HTR-8/SVneo (cell line): ENCODE measurements around the gene RHPN2.
A peak's percentile ranks its signal among the peaks of the same experiment; 100 is the strongest.

Source experiments
- DNase-seq: peaks from one replicate; pipeline ENCODE4 v3.0.0; 2011; ENCODE audit warnings: low spot score, mixed read lengths; ENCODE audit not compliant: insufficient read length
- FAIRE-seq: peaks from 2 replicates; lab custom pipeline; 2011; peaks lifted over from hg19 to GRCh38; lab: Jason Lieb, UNC

RHPN2 gene

DNA sequence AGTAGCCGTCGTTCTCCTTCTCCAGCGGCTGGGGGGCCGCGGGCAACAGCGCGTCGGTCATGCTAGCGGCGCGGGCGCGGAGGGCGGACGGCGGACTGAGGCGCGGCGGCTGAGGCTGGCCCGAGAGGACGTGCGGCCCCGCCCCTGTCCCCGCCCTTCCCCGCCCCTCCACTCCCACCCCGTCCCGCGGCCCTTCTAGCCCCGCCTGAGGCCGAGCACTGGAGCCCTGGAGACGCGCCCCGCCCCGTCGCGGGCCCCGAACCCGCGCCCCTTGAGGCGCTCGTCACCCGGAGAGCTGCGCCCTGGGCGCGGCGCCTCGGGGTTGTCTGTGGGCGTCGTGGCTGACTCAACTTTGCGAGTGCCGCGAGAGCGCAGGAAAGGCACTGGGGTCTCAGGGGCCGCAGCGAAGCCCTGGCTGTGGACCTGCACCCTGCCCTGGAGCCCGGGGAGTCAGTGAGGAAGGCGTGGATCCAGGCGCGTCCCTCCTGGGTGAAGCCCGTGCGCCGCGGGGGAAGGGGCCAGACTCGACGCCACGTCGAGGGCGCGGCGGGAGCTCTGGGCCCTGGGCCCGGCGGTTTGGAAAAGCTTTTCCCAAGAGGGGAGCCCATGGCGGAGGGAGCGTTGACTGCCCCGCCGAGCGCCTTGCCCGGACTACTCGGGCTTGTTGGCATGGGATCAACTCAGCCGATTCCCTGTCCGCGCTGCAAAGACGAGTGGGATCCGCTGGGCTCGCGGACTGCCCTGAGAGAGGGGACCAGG, at the start of gene RHPN2:
TSS of gene RHPN2 (minus strand) at position 97 of the 759 bp plus-strand sequence. CDS start at position 61, 36 bp downstream.
- DNase-seq (peak; percentile 88), FAIRE-seq (peak; percentile 63)

DNA sequence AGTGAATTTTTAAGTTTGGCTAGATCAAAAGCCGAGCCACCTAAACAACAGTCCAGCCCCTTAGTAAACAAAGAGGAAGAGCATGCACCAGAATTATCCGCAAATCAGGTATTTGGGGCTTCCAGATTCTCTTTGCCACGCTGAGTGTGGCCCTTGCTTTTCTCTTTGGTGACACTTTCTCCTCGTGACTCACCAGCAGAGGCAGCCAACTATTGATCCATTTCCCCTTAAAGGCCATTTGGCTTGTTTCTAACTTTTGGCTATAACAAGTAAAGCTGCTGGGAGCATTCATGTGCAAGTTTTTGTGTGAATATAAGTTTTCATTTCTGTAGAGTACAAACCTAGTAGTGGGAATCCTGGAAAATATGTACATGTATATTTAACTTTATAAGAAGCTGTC, 49.6 kb upstream of the RHPN2 start:
- FAIRE-seq: no peak
- no peak for DNase-seq

- no peak for DNase-seq
- no peak for FAIRE-seq
Observed at GRCh38 chr19:33111587-33111986, 46.9 kb upstream of the RHPN2 start.

DNA sequence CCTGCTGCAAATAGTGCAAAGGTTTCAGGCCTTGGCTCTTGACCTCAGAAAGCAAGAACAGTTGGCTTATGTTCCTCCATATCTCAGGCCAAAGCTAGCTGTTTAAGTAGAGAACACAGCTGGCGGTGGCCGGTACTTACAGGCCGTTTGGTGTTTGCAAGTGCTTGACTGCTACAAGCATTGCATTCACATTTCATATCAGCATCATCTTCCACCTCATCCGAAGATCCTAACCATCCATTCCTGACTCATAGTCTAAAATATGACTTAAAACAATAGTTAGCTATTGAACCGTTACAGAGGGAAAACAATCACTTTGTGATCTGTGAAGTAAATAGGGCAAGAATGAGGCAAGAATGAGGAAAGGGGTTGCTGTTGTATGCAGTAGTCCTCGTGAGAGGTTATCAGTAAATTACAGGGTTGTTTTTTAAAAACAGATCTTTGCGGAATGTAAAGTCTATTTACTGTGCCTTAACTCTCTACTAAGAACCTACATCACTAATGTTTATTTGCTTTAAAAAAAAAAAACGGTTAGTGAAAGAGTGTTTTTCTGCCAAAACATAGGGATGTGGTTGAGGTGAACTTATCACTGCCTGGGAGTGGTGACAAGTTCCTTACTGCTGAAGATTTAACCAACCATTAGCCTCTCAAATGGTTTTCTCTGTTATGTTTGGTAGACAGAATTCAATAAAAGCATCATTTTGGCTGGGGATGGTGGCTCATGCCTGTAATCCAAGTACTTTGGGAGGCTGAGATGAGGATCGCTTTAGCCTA, 45.6 kb upstream of the RHPN2 start:
- DNase-seq (no peak), FAIRE-seq (peak; percentile 85)

GRCh38 chr19:33108161-33108560, 43.5 kb upstream of the RHPN2 start:
- FAIRE-seq (no peak), DNase-seq (no peak)

GRCh38 chr19:33102893-33103292, 38.2 kb upstream of the RHPN2 start:
- FAIRE-seq (no peak), DNase-seq (no peak)

DNA sequence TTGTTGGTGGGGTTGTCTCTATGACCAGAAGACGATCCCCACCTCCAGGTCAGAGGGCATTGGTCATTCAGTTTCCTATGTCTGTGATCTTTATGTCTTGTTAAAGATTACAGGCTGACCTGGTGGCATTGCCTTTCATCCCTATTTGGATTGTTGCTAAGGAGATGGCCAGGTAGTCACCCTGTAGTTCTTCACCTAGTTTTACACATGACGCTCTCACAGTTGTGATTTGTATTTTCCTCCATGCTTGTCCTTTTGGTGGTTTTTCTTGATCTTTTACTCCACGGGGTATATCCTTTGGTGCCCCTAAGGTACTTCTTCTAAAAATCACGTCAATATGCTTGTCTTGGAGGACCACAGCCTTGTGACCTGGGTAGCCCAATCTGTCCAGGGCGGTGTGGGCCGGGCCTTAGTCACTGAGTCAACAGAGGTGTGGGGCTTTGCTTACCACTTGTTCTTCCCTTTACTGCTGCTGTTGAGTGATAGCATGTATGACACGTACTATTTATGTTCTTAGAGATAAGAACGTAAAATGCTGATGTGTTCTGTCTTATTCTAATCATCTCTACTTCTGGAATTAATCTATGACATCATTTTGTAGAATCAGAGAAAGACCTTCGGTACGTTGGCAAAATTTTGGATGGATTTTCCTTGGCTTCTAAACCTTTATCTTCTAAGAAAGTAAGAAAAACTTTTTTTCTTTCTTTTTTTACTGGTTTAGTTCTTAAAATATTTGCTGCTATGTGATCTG, 36.4 kb upstream of the RHPN2 start:
- no peak for FAIRE-seq
- no peak for DNase-seq

DNA sequence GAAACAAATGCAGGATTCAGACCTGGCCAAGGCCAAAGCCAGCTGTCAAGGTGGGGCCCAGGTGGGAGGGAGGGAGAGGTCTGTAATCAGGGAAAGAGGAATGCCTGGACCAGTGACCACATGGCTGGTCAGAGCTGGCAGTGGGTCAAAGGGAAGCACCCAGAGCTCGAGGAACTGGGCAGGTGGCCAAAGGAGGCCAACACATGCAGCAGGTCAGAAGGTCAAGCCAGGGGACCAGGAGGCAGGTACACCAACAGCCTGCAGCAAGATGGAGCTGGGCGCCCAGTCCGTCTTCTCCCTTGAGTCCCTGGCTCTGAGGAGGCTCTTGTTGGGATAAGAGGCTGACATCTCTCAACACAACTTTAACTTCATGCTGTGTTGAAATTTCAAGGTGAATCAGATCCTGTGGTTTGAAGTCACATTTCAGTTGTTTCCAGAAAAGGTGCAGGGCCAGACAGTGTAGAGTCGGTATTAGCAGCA, 33.4 kb upstream of the RHPN2 start:
- FAIRE-seq (no peak), DNase-seq (no peak)

GRCh38 chr19:33096005-33096404, 31.3 kb upstream of the RHPN2 start:
- DNase-seq (no peak), FAIRE-seq (no peak)

DNA sequence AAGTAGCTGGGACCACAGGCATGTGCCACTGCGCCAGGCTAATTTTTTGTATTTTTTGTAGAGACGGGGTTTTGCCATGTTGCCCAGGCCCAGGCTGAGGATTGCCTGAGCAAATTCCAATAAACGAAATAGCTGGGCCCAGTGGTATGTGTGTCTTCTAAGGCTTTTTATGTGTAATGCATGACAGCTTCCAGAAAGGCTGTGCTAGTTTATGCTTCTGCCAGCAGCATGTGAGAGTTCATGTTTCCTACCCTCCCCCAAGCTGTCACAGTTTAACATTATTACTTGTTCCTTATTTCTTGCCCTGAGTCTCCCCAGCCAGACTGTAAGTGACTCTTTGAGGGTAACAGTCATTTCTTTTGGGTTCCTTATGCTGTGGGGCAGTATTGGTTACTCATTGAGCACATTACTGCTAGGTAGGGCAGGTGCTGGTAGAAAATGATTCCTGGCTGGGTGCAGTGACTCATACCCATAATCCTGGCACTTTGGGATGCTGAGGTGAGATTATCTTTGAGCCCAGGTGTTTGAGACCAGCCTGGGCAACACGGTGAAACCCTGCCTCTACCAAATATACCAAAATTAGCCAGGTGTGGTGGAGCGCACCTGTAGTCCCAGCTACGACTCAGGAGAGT, 29.9 kb upstream of the RHPN2 start:
- no peak for DNase-seq
- no peak for FAIRE-seq

DNA sequence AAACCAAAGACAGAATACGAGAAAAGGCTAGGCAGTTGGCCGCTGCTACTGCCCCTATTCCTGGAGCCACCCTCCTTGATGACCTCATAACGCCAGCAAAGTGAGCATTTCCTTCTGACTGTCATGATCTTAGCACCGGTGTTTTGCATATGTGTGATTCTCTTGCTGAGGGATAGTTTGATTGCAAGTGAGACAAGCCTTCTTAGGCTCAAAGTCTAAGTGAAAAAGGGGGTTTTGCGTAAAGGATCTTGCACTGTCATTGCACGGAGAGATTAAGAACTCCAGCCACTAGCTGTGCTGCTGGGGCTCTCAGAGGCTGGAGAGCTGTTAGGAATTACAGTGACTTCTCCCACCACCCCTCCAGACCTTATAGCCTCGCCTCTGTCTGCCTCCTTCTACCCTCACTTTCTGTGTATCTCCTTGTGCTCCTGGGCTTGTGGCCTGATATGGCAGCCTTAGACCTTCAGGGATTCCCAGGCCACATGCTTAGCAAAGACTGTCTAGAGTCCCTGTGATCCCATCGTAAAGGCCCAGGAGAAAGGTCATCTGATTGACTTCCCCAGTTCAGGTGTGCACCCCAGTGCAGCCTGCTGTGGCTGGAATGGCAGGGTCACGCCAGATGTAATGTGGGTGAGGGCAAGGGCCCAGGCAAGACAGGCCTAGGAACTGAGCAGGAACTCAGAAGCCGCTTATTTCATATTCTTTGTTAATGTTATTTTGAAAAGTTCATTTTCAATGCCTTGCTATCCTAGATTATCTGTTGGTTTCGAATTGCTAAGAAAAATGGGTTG, 28.9 kb upstream of the RHPN2 start:
- DNase-seq: no peak
- FAIRE-seq: no peak

GRCh38 chr19:33090179-33090578, 25.5 kb upstream of the RHPN2 start:
- DNase-seq (no peak), FAIRE-seq (no peak)

GRCh38 chr19:33089010-33089409, 24.3 kb upstream of the RHPN2 start:
- no peak for FAIRE-seq
- DNase-seq: no peak

GRCh38 chr19:33086955-33087354, 22.3 kb upstream of the RHPN2 start:
- FAIRE-seq (no peak), DNase-seq (no peak)

DNA sequence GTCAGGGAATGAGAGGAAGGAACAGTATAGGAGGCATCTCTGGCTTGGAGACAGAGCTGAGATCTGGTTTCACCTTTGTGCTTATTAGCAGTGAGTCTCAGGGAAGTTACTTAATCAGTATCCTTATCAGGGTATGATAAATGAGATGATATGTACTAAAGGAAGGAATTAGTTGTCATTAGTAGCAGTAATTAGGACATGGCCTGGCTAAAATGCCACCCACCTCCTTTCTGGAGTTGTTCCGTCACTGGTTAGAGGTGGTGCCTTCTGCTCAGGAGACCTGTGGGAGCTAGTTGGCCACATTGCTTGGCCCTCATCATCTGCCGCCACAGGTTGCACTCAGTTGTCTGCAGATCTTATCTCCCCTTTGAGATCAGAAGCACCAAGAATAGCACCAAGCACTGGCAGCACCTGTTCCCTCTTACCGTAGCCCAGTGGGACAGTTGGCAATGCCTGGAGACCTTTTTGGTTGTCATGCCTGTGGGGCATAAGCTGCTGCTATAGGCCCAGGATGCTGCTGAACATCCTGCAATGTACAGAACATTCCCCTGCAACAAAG, 21.0 kb upstream of the RHPN2 start:
- no peak for FAIRE-seq
- no peak for DNase-seq

DNA sequence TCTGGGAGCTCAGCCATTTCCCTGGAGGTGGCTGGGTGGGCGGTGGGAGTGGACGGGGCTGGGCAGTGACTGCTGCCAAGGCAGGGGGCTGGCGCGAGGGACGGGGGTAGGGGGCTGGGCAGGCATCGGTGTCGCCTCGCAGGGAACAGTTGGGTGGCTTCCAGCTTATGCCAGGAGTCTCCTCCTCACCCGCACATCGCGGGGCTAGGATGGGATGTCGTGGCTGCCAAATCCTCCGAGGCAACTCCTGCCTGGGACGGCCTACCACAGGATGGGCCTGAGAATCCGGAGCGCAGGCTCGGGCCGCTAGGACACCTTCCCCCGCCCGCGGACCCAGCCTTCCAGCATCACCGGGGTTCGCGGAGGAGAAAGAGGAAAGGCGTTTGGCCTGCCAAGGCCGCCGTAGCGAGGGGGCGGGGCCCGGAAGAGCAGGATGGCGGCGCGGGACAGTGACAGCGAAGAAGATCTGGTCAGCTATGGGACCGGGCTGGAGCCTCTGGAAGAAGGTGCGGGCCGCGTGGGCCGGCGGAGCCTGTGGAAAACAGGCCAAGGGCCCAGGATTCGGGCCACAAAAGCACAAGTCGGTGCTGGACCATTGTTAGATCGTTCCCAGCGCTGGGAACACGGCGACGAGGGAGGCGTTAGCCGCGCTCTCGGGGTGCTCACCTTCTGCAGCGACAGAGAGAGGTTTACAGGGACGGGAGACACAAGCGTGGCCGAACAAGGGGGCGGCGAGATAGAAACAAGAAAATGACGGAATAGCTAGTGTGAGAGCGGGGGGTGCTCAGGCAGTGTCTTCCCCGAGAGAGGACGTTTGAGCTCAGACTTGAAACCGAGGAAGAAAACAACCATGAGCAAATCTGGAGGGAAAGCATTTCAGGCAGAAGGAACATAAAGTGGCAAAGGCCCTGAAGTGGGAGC, 16.3 kb upstream of the RHPN2 start, which contains the start of gene GPATCH1:
TSS of gene GPATCH1 (plus strand) at position 421 of the 921 bp plus-strand sequence. CDS start at position 434, 13 bp downstream.
- FAIRE-seq: peak; percentile 76
- peak; percentile 88 for DNase-seq

GRCh38 chr19:33075519-33075918, 10.8 kb upstream of the RHPN2 start:
- DNase-seq (no peak), FAIRE-seq (no peak)

DNA sequence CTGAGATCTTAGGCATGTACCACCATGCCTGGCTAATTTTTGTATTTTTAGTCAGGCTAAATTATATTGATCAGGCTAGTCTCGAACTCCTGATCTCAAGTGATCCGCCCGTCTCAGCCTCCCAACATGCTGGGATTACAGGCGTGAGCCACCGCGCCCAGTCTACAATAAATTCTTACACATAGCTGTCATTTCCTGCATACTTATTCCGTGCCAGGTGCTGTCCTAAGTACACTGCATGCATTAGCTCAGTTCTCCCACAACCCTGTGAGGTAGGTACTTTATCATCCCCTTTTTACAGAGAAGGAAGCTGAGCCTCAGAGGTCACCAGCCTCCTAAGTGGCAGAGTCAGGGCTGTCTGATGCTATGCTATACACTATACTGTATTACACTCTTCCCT, 7.2 kb upstream of the RHPN2 start:
- FAIRE-seq (no peak), DNase-seq (no peak)
